Epithelial cell of alveolus of lung (primary cell): Measurements from ENCODE around the gene CFL2. TPM values are rescaled to one million over a fixed set of nuclear protein-coding genes. Genes with fewer than 3 reads are reported as not detected.

Experiments used
- total RNA-seq: library from RNA; depleted of rRNA; stranded (reverse); fragments of >200 nt; gene quantifications from 2 replicates; pipeline ENCODE4 v1.2.1, GENCODE V29; 2015

Gene CFL2
- 54.9 and 60.0 TPM in 2 replicates for total RNA-seq

DNA sequence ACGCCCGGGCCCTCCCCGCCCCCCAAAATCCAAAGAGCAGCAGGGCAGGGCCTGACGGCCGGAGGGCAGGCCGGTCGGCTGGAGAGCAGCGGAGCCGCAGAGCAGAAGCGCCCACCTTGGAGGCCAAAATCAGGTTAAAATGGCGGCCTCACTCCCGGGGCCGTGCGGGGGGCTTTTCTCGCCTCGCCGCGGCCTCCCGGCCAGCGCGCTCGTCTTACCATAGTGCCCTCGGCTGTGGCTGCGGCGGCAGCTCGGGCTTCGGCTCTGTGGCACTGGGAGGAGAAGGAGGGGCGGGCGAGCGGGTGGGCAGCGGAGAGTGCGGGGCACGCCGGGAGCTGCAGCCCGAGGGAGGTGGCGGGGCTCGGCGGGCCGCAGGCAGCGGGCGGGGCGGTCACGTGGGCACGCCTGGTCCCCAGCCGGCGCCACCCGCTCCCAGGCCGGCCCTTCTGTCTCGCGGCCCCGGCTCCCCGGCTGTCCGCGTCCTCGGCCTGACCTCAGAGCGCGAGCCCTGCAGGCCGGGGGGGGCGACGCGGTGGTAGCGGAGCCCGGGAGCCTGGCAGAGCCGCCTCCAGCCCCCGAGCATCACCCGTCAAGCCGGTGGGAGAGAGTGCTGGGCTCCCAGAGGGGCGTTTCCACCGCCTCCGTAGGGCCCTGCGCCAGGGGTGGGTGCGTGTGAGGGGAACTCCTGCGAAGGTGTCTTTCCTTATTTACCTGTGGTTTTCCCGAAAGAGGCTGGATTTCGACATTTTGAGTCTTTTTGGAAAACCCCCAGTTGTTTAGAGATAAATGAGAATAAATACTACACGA is at the start of gene CFL2:
Gene CFL2 (minus strand): TSS at position 274 of the 807 bp plus-strand sequence. CDS start 53 bp downstream, at position 221.

Other genes with a start within 250 kb of the CFL2 start
- gene EAPP, start 174.9 kb downstream of the CFL2 start, total RNA-seq: 36.6 and 76.3 TPM in 2 replicates
- 133 and 141 TPM in 2 replicates for gene SNX6, start 84.4 kb downstream of the CFL2 start, total RNA-seq
- gene BAZ1A, start 160.8 kb upstream of the CFL2 start, total RNA-seq: 26.9 and 32.3 TPM in 2 replicates